Glomerular endothelial cell (primary cell): ENCODE results near the gene OSMR. TPM values are rescaled to one million over a fixed set of nuclear protein-coding genes. Genes with fewer than 3 reads are reported as not detected.

ENCODE experiments used
- DNase-seq: peaks from one replicate; pipeline ENCODE4 v3.0.0-alpha.2; 2011; ENCODE audit warnings: low read depth, low spot score; ENCODE audit errors: extremely low read depth
- total RNA-seq: library from RNA; depleted of rRNA; stranded (reverse); fragments of >200 nt; gene quantifications from 2 replicates; pipeline ENCODE4 v1.2.3, GENCODE V29; 2015

Gene OSMR
- total RNA-seq, 1 donor from 2014 or later, result 37.3 TPM

- DNase-seq, result no peak
These were observed 78.0 kb downstream of the OSMR start for GRCh38 chr5:38923661-38924451.

GRCh38 chr5:38925154-38925925 is 79.5 kb downstream of the OSMR start:
- no peak for DNase-seq

- DNase-seq, result no peak
These were observed 80.3 kb downstream of the OSMR start for GRCh38 chr5:38926121-38926520.

GRCh38 chr5:38927470-38927869 is 81.7 kb downstream of the OSMR start:
- DNase-seq, result no peak

- no peak for DNase-seq
These were observed 84.0 kb downstream of the OSMR start for GRCh38 chr5:38929838-38930237.

GRCh38 chr5:38931731-38932130 is 85.9 kb downstream of the OSMR start:
- no peak for DNase-seq

- no peak for DNase-seq
These were observed 87.1 kb downstream of the OSMR start for GRCh38 chr5:38932854-38933408.

- no peak for DNase-seq
These were observed 89.6 kb downstream of the OSMR start for GRCh38 chr5:38935437-38935836.

GRCh38 chr5:38936269-38936668 is 90.5 kb downstream of the OSMR start:
- no peak for DNase-seq

GRCh38 chr5:38938424-38938823 is 92.6 kb downstream of the OSMR start:
- no peak for DNase-seq

- no peak for DNase-seq
These were observed 93.2 kb downstream of the OSMR start for GRCh38 chr5:38938973-38939372.

- DNase-seq, result no peak
These were observed 94.5 kb downstream of the OSMR start for GRCh38 chr5:38940230-38940858.

GRCh38 chr5:38941912-38942311 is 96.1 kb downstream of the OSMR start:
- DNase-seq, result no peak

GRCh38 chr5:38944282-38944681 is 98.5 kb downstream of the OSMR start:
- no peak for DNase-seq

- DNase-seq, result no peak
These were observed 102.7 kb downstream of the OSMR start for GRCh38 chr5:38948501-38948900.

GRCh38 chr5:38953426-38954012 is 107.7 kb downstream of the OSMR start:
- no peak for DNase-seq

GRCh38 chr5:38961691-38962090 is 115.9 kb downstream of the OSMR start:
- DNase-seq, result no peak

GRCh38 chr5:38968665-38969064 is 122.9 kb downstream of the OSMR start:
- DNase-seq, result no peak

GRCh38 chr5:38978036-38978435 is 132.2 kb downstream of the OSMR start:
- no peak for DNase-seq

GRCh38 chr5:38979535-38979934 is 133.7 kb downstream of the OSMR start:
- no peak for DNase-seq
